Activated CD4-positive, alpha-beta T cell treated with anti-CD3 and anti-CD28 coated beads for 24 hours (primary cell): ENCODE data around the gene ZNF576.
"Not testable (repeated sequence)": the region's sequence is repeated elsewhere in the genome, so short reads cannot be mapped to it uniquely, and the experiment has no call there.

Source experiments
- DNase-seq, 2 donors: peaks; one replicate each; pipeline ENCODE4 v3.0.0-alpha.2; 2020; ENCODE audit warnings: low read depth in 2 of 2

The ZNF576 gene, protein sequence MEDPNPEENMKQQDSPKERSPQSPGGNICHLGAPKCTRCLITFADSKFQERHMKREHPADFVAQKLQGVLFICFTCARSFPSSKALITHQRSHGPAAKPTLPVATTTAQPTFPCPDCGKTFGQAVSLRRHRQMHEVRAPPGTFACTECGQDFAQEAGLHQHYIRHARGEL

DNA sequence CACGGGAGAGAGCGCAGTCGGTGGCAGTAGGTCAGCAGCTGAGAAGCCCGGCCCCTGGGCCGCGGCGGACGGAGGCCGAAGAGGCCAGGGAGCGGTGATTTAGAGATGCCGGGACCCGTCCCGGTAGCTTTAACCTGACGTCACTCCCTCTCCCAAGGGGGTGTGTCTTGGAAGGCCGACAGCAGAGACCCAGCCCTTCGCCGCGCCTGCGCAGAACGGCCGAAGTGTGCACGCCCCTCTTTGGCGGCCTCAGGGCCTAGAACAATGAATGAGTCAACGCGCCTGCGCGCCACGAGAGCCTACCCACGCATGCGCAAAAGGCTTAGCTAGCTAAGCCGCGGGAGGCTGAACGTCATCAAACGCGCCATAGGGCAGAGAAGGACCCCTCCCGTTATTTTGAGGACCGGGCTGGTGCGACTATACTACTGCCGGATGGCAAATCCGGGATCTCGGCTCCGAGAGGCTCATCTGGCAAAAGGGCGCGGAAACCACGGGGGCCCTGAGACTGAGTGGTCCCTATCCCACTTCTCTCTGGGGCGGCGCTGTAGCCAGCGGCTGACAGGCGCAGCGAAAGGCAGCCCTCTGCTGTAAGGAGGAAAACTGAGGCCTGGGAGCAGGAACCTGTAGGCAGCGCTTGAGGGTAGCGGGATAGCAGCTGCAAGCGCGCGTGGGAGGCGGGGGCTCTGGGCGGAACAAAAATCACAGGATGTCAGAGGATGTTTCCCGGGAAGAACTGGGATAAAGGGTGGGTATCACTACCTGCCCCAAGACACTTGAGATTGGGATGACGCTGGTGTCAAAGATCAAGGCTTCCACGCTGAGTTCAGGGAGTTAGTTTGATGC lies at the start of gene ZNF576, which contains the start of gene IRGQ:
ZNF576 (plus strand) TSS at position 597 of the 843 bp plus-strand sequence. CDS start 514 bp downstream, outside the sequence.
IRGQ (minus strand) TSS at position 136 of the 843 bp plus-strand sequence. CDS start 796 bp downstream, outside the sequence.
- DNase-seq, result peak; percentile 99 to 100

DNA sequence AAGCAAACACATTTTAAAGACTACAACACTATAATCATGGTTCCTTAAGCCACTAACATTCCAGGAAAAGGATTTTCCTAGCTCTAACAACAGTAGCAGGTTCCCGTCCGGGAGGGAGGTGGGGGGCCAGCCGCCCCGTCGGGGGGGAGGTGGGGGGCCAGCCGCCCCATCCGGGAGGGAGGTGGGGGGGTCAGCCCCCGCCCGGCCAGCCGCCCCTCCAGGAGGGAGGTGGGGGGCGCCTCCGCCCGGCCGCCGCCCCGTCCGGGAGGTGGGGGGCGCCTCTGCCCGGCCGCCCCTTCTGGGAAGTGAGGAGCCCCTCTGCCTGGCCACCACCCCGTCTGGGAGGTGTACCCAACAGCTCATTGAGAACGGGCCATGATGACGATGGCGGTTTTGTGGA lies 48.5 kb upstream of the ZNF576 start:
- DNase-seq, result not testable (repeated sequence)

DNA sequence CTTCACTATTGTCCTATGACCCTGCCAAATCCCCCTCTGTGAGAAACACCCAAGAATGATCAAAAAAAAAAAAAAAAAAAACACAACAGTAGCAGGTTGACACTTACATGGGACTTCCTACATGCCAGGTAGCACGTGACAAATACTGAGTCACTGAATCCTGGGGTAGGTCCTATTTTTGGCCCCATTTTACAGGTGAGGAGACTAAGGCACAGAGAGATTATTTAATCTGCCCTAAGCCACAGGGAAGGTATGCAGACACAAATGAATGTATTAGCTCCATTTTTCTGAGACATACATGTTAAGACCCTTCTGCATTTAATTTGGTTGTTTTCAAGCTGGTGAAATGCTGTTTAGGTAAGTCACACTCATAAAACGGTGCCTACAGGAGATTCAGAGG lies 47.7 kb upstream of the ZNF576 start:
- DNase-seq, result no peak

DNA sequence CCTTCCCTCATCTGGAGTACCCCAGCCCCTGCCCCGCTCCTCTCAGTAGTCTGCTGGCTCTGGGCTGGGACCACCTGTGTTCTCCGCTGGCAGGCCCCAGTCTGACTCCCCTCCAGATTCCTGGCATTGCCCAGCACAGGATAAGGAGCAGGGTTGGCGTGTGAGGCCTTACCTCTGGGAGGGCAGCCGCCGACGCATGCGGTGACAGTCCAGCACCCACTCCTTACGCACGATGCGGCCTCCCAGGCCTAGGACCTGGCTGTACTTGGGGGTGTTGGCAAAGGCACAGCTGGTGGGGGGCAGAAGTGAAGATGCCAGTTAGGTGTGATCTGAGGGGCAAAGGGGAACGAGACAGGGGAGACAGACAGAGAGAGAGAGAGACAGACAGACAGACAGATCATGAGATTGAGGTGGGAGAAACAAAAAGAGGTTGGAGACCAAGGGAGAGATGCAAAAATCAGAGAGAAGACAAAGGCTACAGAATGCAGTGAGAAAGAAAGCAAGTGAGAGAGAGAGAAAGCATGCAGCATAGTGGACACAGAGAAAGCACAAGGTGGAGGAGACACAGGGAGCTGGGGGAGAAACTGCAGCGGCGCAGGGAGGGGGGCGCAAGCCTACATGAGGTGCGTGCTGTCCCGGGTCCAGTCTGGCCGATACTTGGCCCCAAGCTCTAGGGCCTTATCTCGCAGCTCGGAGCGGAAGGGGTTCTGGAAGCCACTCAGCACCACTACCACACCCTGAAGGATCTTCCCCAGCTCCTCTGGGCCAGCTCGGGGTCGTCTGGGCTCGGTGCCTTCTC lies 44.8 kb upstream of the ZNF576 start:
- DNase-seq, result no peak

DNA sequence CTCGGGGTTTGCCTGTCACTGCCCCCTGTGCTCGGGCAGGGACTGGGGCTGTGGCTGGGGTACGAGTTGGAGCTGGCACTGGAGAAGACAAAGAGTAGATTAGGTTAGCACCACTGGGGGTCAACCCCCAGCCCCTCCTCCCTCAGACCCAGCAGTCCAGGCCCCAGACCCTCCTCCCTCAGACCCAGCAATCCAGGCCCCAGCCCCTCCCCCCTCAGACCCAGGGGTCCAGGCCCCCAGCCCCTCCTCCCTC lies 44.3 kb upstream of the ZNF576 start:
- DNase-seq, result no peak

DNA sequence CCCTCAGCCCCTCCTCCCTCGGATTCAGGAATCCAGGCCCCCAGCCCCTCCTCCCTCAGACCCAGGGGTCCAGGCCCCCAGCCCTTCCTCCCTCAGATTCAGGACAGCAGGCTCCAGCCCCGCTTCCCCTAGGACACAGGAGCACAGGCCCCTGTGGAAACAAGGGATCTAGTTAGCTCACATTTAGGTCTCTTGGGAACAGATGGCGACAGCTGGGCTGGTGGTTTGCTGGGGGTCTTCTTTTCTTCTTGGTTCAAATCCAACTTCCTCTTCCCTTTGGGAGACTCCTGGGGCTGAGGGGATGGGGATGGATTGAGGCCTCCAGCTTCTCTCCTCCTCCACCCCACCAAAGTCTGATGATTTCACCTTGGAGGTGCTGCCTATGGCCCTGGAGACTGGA lies 43.8 kb upstream of the ZNF576 start:
- no peak for DNase-seq

DNA sequence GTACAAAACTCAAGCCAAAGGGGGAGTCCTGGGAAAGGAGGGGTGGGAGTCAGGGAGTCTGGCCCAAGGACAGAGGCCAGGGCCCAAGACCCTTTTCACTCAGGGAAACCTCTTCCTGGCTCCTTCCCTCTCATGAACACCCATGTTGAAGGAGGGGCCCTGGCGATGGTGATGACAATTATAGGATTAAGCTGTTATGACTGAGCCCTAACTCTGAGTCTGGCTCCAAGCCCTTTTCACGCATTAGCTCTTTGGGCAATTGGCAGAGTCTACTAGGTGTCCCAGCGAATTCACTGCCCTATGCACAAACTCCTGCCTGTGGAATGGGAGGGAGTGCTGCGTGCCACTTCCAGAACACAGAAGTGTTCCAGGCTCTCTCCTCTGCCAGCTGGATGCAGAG lies 42.7 kb upstream of the ZNF576 start:
- DNase-seq, result no peak

DNA sequence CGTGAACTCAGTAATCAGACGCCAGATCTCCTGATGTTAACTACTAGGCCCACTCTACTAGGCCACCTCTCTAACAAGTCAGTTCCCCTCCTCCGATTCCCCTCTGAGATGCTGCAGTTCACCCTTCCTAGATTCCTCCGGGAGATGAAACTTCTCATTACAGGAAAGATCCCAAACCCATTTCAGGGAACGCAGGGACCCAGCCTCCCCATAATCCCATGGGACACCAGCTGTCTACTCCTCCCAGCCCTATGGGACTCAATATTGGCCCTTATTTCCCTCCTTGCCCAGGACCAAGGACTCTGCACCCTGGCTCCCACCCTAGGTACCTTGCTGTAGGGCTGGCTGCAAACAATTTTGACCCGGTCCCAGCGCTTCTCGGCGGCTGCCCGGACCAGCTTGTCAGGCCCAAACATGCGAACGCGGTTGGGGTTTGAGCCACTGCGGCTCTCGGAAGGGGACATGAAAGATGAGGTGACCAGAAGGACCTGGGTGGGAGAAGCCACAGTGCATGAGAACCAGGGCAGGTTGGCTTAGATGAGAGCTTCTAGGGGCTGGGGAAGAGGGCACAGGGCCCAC lies 42.0 kb upstream of the ZNF576 start:
- no peak for DNase-seq

DNA sequence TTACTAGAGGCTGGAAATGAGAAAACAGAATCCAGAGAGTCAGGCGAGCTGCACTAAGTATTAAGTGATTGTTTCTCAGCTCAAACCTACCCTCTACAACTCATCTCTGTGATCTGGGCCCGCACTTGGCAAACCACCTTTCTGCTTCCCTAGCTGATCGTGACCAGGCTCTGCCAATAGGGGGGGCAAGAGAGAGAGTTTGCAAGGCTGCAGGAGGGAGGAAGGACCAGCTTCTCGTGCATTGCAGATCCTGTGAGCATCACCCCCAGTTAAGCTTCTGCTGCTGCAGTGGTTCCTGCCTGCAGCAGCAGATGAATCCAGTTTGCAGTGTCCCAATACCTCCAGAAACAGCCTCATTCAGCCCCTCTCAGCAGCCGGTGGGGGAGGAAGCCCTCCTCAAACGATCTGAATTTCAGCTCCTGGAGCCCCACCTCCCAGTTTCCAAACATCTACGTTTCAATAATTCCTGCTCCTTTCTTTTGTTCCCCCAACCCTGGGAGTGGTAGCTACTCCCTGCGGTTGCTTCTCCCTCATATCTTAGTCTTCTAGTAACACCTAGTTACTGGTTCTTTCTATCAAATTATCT lies 41.1 kb upstream of the ZNF576 start:
- DNase-seq, result peak; percentile 71 to 79

DNA sequence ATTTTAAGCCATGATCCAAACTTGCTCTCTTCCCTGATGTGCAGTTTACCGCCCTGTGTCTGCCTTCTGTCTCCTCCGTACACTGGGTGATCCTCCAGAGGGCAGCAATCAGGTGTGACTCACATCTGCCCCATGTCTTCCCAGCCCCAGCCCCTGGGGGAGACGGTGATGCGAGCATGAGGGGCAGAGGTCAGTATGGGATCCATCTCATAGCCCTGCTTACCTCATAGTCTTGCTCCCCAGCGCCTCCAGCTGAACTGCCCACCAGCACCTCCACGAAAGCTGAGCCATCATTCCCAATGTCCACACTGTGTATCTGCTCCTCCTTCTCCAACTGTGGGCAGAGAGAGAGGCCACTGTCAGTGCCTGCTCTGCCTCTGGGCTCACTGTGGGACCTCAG lies 35.7 kb upstream of the ZNF576 start:
- no peak for DNase-seq

DNA sequence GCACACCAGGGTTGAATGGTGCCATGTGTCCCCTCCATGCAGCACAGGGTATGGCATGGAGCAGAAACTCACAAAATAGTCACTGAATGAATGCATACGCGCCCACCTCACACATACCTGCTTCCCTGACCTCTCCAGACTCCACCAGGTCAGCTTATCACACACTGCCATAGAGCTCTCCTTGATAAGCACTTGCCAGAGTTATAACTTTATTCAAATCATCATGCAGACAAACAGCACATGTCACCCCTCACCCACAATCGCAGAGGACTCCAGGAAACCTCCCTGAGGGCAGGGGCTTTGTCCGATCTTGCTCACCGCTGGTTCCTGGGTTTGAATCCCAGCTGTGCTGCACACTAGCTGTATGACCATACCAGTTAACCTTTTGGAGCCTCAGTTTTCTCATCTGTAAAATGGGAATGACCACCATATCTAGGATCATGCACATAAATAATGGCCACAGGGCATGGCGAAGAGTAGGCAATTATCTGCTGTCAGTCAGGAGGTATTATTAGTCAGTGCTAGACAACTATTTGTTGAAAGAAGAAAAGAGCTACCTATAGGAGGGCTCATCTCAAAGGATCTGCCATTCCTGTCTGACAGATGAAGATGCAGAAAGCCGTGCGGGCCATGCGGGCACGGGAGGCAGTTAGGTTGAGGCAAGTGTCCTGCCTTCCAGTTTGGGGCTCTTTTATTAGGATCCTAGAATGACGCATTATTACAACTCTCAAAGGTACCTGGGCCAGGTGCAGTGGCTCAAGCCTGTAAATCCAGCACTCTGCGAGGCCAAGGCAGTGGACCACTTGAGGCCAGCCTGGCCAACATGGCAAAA lies 35.0 kb upstream of the ZNF576 start:
- DNase-seq, result no peak

DNA sequence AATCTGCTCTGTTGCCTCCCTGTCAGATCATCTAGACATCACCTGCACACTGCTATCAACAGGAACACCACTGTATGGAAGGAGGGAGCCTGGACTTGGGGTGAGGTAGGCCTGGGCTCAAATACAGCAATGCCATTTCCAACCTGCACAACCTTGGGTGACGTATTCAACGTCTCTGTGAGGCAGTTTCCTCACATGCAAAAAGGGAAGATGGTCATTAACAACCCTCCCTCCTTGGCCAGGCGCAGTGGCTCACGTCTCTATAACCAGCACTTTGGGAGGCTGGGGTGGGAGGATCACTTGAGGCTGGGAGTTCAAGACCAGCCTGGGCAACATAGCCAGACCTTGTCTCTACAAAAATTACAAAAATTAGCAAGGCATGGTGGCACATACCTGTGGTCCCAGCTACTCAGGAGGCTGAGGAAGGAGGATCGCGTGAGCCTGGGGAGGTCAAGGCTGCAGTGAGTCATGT lies 34.1 kb upstream of the ZNF576 start:
- DNase-seq, result no peak

DNA sequence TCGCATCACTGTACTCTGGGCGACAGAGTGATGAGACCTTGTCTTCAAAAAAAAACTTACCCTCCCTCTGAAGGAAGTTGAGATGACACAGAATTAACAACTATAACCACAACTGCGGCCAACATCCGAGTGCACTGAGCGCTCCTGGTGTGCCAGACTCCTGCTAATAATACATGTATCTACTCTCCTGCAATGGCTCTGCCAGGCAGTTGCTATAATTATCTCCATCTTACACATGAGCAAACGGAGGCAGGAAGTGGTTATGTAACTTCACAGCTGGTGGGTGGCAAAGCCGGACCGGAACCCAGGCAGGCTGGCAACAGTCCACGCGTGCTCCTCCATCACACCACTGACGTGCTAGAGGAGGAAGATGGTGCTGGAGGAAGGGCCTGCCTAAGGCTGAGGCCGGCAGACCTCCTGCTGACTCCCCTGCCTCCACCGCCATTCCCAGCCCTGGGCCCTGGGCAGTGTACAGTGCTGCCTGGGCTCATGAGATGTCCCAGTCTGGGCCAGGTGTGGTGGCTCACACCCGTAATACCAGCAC lies 33.6 kb upstream of the ZNF576 start:
- peak; percentile 36 to 42 for DNase-seq

DNA sequence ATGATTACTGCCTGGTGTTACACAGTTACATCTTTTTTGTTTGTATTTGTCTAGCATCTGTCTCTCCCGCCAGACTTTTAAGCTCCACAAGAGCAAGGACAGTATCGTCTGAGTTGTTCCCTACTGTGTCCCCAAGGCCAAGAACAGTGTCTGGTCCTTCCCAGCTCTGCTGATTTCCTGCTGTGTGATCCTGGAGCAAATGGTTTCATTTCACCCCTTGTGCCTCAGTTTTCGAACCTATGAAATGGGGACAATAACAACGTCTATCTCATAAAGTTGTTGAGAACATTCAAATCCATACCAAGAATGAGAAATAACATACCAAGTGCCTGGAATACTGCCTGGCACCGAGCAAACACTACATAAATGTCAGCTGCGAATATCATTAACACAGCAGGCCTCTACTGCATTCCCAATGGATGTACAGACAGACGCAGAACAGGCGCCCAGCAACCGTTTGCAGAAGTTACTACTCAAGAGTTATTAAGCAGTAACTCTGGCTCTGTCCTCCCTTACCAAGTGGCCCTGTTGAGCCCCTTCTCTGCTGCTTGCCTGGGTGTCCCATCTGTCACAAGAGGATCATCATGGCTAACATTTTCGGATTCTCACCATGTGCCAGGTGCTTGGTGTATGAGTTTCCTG lies 32.5 kb upstream of the ZNF576 start:
- no peak for DNase-seq

DNA sequence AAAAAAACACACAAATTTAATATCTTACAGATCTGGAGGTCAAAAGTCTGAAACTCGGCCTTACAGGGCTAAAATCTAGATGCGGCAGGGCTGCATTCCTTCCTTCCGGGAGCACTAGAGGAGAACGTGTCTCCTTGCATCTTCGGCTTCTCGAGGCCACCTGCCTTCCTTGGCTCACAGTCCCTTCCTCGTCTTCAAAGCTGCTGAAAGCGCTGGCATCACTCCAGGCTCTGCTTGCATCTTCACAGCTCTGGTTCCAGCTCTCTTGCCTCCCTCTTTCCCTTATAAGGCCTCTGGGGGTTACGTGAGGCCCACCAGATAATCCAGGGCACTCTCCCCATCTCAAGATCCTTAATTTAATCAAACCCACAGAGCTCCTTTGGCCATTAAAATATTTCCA lies 31.6 kb upstream of the ZNF576 start:
- no peak for DNase-seq

DNA sequence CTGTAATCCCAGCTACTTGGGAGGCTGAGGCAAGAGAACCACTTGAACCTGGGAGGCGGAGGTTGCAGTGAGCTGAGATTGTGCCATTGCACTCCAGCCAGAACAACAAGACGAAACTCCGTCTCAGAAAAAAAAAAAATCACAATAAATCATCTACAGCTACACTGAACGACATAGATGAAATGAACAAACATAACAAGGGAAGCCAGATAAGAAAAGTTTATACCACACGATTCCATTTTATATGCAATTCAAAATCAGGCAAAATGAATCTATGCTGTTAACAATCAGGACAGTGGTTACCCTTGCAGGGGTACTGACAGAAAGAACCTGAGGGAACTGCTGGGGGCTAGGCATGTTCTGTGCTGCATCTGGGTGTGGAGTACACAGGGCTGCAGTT lies 26.7 kb upstream of the ZNF576 start:
- DNase-seq, result no peak

DNA sequence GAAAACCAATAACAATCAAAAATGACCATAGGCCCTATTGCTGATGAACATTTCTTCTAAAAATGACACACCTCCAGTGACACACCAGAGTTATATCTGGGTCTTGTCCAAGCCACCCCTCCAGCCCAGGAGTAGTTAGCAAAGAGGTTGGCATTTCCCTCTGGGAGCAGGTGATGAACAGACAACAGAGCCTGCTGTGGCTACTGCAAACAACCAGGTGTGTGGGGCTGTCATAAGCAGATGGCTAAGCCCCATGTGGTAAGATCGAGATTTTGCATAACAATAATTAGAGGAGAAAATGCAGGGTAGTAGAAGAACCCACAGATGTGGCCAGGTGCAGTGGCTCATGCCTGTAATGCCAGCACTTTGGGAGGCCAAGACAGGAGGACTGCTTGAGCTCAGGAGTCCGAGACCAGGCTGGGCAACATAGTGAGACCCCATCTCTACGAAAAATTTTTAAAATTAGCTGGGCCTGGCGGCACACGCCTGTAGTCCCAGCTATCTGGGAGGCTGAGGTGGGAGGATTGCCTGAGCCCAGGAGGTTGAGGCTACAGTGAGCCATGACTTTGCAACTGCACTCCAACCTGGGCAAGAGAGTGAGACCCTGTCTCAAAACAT lies 26.1 kb upstream of the ZNF576 start:
- DNase-seq, result no peak

DNA sequence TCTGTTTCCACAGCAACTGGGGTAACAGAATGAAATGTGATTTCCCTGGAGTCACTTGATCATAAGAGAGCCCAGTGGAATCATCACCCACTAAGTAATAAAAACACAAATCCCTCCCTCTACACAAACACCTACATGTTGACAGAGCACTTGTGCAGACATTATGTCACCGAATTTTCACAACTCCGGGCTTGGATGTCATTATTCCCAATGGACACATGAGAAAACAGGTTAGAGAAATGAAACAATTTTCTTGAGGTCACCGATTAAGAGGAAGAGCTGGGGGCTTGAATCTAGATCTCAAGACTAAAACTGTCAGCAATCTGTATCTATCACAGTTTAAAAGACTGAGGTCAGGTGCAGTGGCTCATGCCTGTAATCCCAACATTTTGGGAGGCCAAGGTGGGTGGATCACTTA lies 24.2 kb upstream of the ZNF576 start:
- no peak for DNase-seq

DNA sequence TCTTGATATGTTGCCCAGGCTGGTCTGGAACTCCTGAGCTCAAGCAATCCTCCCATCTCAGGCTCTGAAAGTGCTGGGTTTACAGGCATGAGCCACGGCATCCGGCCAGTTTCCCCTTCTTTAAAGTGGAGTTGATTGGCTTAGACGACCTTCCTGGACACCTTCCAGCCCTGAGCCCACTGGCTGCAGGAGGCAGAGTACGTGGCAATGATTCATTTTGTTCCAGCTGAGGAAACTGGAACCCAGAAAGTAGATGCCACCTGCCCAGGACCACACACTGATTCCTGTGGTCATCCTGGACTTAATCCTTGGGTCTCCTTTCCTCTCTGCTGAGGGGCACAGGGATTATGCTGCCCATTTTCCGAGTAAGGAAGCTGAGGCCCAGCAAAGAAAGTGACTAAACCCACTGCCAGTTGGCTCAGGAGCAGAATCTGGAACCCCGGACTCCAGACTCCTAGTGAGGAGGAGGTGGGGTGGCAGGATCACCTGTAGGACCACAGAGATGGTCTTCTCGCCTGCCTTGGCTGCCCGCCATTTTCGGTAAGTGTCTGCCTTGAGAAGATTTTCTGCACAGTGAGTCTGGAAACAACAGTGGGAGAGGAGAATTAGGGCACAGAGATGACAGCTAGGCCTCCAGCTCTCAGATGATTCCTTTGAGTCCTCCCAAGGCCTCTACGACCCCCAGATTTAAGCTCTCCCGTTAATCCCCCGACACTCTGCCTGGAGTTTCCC lies 21.8 kb upstream of the ZNF576 start:
- DNase-seq, result no peak
